GM18511 (cell line): ENCODE data around the gene LRRC4.

Experiments
- ATAC-seq: cut with Tn5 transposase; IDR thresholded peaks from one replicate; pipeline ENCODE4 v1.9.1; 2021; ENCODE audit warnings: mild to moderate bottlenecking, moderate library complexity; ENCODE audit not compliant: unreplicated experiment

LRRC4 gene

GRCh38 chr7:127981965-127982364 lies 49.3 kb downstream of the LRRC4 start:
- no peak for ATAC-seq

DNA sequence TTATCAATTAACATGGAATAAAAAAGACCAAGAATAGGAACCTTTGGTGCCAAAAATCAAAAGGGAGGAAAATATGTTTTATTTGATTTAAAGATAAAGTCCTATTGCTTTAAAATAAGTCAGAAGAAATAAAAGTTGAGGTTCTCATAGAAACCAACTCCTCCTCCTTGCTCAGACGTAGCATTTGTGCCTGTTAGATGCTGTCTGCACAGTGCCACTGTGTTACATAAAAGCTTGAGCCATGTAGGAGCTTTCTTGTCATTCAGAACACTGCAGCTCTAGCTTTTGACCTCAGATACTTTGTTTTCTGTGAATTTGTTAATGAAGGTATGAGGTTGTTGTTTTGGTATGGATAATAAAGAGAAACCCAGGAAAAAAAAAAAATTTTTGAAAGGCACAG lies 50.3 kb downstream of the LRRC4 start:
- ATAC-seq: no peak

GRCh38 chr7:127979728-127980126 lies 51.5 kb downstream of the LRRC4 start:
- no peak for ATAC-seq

- no peak for ATAC-seq
These were observed 52.0 kb downstream of the LRRC4 start for GRCh38 chr7:127979113-127979727.

DNA sequence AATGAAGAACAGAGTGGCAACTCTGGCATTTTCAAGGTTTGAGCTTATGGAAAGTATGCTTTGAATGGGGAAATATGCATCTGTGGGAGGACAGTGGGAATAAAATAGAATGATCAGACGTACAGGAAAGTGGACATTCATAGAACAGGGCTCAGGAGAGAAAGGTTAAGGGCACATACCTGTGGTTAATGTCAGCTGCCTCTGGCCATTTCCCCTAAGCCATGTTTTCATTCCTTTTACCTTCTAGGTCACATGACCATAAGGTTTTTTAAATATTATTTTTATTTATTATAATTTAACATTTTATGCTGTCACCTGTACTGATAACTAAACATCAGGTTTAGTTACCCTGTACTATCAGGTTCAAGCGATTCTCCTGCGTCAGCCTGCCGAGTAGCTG lies 52.8 kb downstream of the LRRC4 start:
- no peak for ATAC-seq
